22Rv1 (cell line): Measurements from ENCODE around the gene NOXO1.

ENCODE experiments used
- H3K27ac ChIP-seq: fragments of 450-650 bp; 2 replicates; pipeline ENCODE4 v1.5.1; 2017
- ZFX ChIP-seq: fragments of 450-650 bp; IDR thresholded peaks from 2 replicates; pipeline ENCODE4 v1.6.1; 2017; ENCODE audit warnings: antibody characterized with exemption, borderline replicate concordance
- TF ChIP-seq, protein P1 (sequence below): fragments of 450-650 bp; IDR thresholded peaks from 2 replicates; pipeline ENCODE4 v1.5.1; 2017; ENCODE audit warnings: mild to moderate bottlenecking

Gene NOXO1

DNA sequence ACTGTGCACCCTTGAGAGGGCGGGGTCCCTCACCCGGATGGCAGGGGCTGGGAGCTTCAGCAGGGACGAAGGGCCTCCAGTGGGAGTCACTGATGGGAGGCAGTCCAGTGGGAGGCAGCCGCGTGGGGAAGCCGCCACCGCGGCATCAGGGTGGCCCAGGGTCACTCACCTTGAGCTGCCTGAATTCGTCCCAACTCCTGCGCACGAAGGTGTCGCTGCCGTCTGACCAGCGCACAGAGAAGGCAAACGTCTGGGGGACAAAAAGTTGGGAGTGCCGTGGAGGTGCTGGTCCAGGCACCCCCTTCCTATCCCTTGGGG lies 540 bp downstream of the NOXO1 start:
- TF ChIP-seq ZFX = no peak
- TF ChIP-seq, protein P1, sequence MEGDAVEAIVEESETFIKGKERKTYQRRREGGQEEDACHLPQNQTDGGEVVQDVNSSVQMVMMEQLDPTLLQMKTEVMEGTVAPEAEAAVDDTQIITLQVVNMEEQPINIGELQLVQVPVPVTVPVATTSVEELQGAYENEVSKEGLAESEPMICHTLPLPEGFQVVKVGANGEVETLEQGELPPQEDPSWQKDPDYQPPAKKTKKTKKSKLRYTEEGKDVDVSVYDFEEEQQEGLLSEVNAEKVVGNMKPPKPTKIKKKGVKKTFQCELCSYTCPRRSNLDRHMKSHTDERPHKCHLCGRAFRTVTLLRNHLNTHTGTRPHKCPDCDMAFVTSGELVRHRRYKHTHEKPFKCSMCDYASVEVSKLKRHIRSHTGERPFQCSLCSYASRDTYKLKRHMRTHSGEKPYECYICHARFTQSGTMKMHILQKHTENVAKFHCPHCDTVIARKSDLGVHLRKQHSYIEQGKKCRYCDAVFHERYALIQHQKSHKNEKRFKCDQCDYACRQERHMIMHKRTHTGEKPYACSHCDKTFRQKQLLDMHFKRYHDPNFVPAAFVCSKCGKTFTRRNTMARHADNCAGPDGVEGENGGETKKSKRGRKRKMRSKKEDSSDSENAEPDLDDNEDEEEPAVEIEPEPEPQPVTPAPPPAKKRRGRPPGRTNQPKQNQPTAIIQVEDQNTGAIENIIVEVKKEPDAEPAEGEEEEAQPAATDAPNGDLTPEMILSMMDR = no peak

DNA sequence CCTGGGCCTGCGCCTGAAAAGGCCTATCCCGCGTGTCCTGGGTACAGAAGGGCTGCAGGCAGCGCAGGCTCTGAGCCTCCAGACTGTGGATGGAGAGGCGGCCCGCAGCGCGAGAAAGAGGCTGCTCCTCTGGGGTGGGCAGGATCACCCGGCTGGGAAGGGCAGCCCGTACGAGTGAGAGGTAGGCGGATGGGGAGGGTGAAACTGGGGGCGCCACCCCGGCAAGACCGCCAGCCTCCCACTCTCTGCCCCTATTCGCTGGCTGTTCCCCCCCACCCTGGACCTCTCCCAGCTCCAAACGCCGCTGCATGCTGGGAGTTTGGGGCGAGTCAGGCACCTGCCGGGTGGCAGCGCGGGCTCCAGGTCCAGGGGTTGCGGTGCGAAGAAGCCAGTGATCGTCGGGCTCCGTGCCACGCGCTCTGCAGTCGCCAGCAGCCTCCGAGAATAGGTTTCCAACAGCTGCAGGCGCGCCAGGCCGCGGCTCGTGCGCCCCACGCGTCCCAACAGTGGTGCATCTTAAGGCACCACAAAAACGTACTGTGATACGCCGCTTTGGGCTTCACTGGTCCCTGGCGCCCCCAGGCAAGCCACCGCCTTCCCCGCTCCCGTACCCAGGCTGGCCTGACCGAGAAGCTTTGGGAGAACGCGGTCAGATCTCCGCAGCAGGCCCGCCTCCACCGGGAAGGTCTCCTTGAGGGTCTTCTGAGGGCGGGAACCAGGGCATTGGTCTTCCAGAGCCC lies 1.1 kb downstream of the NOXO1 start:
- peak overlapping the region; percentile 96 for H3K27ac ChIP-seq
- no peak for TF ChIP-seq ZFX

More for the DNA sequence above, 540 bp downstream of the NOXO1 start:
- H3K27ac ChIP-seq = peak overlapping the region; percentile 96

DNA sequence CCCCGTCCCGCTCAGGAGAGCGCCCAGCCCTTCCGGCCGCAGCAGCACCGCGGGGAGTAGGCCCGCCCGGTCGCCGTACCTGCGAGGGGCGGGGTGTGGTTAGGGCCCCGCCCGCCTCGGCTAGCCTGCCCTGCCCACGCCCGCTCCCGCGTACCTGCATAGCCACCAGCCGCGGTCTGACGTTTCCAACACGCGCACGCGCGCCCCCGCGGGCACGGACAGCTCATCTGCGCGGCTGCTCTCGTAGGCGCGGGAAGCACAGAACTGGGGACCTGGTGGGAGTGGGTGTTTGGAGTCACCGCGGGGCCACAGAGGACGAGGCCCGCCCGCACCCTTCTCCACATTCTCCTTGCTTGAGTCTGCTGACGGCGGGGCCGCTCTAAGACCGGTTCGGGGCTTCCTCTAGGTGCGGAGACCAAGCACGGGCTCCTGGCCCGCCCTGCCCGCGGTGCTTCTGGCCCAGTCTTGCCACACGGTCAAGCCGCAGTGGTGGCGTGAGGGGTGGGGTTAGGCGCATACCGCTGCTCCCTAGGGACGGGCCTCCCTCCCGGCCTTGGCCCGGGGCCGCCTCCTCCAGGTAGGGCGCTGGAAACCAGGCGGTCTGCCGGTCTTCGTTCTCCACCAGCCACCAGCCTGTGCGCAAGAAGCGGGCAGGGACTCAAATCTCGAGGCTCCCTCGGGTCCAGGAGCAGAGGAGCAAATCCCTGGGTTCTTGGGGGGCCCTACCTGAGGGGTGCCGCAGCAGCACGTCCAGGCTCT lies 1.8 kb downstream of the NOXO1 start:
- TF ChIP-seq, protein P1 = no peak
- no peak for TF ChIP-seq ZFX
- H3K27ac ChIP-seq = peak overlapping the region; percentile 96

DNA sequence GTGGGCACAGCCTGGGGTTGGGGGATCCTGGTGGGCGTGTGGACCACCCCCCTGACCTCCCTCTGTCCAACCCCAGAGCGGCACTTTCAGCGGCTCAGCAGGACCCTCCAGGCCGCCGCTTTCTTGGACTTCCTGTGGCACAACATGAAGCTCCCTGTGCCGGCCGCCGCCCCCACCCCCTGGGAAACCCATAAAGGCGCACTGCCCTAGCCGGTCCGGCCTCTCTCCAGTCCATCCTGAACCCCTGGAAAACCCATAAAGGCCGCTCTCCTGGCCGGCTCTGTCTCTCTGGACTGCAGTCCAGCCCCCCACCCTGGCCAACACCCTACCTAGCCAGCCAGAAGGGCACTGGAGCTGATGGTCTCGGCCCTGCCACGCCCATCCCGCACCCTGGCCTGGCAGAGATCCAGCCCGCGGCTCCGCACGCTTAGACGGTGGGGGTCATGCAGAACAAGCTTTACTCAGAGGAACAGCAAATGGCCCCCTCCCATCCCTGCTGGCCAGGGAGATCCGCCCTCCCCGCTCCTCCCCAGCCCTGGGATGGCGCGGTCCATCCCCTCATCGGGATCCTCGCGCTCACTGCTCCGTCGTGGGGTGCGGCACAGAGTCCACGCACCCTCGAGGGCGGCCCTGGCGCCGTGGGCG lies 2.7 kb downstream of the NOXO1 start:
- no peak for TF ChIP-seq ZFX
- TF ChIP-seq, protein P1 = no peak
- H3K27ac ChIP-seq = peak overlapping the region; percentile 96

DNA sequence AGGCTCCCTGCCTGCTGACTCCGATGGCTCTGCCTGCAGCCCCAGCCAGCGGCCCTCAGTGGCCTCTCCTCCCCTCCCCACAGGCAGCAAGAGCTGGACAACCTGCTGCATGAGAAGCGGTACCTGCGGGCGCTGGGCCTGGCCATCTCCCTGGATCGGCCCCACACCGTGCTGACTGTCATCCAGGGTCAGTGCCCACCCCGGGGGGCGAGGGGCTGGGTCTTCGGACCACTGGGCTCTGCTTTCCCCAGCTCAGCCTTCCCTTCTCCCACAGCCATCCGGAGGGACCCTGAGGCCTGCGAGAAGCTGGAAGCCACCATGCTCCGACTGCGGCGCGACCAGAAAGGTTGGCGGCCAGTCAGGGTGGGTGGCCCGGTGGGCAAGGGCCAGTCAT lies 3.4 kb downstream of the NOXO1 start:
- TF ChIP-seq ZFX = no peak
- TF ChIP-seq, protein P1 = no peak
- peak overlapping the region; percentile 96 for H3K27ac ChIP-seq

DNA sequence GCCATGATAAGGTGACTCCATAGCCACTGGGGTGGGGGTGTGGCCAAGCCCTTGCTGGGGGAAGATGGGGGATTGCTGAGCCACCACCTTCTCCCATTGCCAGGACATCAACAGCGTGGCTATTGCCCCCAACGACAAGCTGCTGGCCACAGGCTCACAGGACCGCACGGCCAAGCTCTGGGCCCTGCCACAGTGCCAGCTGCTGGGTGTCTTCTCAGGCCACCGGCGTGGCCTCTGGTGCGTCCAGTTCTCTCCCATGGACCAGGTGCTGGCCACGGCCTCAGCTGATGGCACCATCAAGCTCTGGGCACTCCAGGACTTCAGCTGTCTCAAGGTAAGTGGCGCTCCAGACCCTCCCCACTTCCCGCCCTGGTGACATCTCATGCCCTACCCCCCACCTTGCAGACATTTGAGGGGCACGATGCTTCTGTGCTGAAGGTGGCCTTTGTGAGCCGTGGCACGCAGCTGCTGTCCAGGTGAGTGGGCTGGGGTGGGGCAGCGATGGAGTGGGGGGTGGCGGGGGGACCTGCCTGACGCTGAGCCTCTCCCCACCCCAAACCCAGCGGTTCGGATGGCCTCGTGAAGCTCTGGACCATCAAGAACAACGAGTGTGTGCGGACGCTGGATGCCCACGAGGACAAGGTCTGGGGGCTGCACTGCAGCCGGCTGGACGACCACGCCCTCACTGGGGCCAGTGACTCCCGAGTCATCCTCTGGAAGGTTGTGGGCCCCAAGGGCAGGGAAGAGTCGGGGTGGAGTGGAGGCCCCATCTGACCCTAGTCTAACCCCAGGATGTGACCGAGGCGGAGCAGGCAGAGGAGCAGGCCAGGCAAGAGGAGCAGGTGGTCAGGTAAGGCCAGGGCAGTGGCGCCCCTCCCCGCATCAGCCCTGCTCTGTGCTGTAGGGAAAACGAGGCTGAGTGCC lies 4.1 kb downstream of the NOXO1 start:
- H3K27ac ChIP-seq = peak overlapping the region; percentile 96
- no peak for TF ChIP-seq ZFX
- TF ChIP-seq, protein P1 = no peak

DNA sequence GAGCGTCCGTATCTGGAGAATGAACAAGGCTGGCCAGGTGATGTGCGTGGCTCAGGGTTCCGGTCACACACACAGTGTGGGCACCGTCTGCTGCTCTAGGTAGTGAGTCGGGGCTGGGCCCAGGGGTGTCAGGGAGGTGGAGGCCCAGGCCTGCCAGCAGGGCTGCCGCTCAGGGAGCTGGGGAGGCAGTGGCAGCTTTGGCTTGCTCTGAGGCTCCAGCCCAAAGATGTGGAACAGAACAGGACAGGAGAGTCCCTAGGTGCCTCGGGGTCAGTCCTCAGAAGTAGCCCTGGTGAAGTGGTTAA lies 5.1 kb downstream of the NOXO1 start:
- TF ChIP-seq ZFX = no peak
- TF ChIP-seq, protein P1 = no peak
- no peak overlapping the region for H3K27ac ChIP-seq
